GM12872 (cell line): ENCODE measurements around the gene SYT11.

Experiments used
- CTCF ChIP-seq: IDR thresholded peaks from 3 replicates; pipeline ENCODE4 v1.5.1; 2011; ENCODE audit warnings: low read depth, mild to moderate bottlenecking, low read length, moderate library complexity; ENCODE audit not compliant: insufficient read depth

SYT11 gene

DNA sequence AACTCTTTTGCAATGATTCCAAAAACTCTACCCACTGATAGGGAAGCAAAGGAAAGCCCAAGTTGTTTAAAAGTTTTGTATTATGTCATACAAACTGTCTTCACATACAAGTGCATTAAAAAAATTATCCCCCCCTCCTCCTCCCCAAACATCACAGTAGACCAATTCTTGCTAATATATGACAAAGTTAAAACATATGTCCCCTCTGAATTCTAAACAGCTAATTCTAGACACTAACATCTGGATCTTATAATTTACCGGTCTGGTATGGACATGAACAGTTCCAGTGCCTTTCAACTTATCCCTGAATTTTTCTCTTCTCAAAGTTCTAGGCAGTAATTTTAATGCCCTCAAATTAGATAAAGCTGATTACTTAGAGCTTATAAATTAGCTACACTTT lies 38.4 kb downstream of the SYT11 start:
- no peak for TF ChIP-seq CTCF

DNA sequence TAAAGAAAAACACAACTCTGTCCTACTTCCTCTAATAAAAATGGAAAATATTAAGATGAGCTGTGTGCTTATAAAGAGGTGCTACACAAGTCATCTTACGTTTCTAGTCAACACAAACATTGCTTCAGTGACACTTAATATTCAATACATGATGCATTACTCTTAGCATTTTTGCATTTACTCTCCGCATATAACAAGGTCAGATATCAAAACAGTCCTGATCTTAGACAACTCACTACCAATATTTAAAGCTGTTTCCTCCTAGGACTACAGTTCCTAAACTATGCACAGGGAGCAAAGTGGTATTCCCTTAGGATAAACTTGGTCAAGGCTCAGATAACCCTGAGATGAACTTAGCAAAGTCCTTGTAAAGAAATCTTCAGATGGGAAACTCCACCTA lies 39.5 kb downstream of the SYT11 start:
- no peak for TF ChIP-seq CTCF

GRCh38 chr1:155899683-155900082 lies 40.3 kb downstream of the SYT11 start:
- no peak for TF ChIP-seq CTCF

DNA sequence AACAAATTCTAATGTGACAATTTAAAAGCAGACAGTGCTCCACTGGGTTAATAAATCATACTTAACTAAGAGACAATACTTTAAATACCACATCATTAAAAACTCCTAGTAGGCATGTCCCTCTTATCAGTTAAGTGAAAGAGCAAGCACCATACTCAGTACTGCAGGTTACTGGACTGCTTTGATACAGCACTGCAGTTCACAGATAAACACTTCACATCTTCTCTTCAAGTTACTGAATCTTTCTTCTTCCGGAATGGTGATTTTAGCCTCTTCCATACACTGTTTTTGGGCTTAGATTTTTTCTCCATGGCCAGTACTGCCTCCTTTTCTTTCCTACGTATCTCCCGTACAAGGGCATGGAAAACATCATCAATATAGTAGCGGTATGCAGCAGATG lies 40.8 kb downstream of the SYT11 start:
- no peak for TF ChIP-seq CTCF

DNA sequence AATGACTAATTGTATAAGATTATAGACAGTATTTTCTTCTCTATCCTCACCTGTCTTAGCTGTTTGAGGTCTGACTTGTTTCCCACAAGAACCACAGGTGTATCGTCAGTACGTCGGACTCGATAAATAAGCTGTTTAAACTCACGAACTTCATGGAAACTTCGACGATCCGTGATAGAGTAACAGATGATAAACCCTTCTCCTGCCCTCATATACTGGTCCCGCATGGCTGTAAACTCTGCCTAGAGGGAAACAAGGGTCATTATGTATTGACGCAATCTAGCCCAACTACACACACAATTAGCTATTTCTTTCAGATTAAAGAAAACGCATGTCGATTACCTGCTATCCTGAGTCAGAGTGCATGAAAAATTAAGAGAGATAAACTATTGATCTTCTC lies 44.9 kb downstream of the SYT11 start:
- TF ChIP-seq CTCF: no peak

- TF ChIP-seq CTCF: no peak
Measured at GRCh38 chr1:155909894-155910293, 50.5 kb downstream of the SYT11 start.

GRCh38 chr1:155910621-155911121 lies 51.3 kb downstream of the SYT11 start:
- TF ChIP-seq CTCF: peak; percentile 24; the same call in 1 of the 3 replicates
